HG02938 (cell line): ENCODE data around the gene CALCOCO2.
"Not testable (repeated sequence)": the region's sequence is repeated elsewhere in the genome, so short reads cannot be mapped to it uniquely, and the experiment has no call there.

Source experiments
- ATAC-seq: cut with Tn5 transposase; IDR thresholded peaks from one replicate; pipeline ENCODE4 v1.9.1; 2021; ENCODE audit warnings: mild to moderate bottlenecking, moderate library complexity; ENCODE audit not compliant: unreplicated experiment

CALCOCO2 gene, protein sequence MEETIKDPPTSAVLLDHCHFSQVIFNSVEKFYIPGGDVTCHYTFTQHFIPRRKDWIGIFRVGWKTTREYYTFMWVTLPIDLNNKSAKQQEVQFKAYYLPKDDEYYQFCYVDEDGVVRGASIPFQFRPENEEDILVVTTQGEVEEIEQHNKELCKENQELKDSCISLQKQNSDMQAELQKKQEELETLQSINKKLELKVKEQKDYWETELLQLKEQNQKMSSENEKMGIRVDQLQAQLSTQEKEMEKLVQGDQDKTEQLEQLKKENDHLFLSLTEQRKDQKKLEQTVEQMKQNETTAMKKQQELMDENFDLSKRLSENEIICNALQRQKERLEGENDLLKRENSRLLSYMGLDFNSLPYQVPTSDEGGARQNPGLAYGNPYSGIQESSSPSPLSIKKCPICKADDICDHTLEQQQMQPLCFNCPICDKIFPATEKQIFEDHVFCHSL

DNA sequence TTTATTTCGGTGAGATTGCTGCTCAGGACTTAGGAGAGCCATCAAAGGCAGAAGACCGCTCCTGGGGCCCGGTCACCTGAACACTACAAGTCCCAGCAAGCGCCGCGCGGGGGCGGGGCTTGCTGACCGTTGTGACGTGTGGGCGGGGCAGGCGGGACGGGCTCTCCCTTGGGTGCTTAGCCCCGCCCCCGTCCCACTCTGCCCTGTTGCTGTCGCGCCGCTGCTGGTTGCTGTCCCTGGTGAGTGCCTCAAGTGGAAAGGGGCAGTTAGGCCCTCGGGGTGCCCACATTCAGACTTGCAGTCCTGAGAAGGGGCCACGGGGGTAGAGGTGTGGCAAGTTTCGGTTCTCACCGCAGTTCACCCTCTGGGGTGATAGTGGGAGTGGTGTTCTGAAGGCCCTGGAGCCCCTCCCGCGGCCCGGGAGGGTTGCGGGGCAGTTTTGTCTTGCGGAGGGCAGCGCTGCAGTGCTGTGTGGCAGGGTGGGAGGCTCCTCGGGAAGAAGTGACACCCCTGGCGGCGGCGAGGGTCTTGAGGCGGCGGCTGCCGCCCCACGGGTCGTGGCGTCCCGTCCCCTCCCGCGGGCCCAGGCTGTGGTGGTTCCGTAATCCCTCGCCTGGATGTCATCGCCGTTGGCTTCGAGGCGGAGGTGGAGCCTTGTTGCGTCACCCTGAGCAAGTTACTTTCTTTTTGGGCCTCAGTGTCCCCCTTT, at the start of gene CALCOCO2:
TSS of gene CALCOCO2 (plus strand) at position 196 of the 709 bp plus-strand sequence. CDS start 10,673 bp downstream, outside the sequence.
- ATAC-seq = peak; percentile 71

GRCh38 chr17:48787828-48788227, 43.0 kb upstream of the CALCOCO2 start:
- ATAC-seq = no peak

DNA sequence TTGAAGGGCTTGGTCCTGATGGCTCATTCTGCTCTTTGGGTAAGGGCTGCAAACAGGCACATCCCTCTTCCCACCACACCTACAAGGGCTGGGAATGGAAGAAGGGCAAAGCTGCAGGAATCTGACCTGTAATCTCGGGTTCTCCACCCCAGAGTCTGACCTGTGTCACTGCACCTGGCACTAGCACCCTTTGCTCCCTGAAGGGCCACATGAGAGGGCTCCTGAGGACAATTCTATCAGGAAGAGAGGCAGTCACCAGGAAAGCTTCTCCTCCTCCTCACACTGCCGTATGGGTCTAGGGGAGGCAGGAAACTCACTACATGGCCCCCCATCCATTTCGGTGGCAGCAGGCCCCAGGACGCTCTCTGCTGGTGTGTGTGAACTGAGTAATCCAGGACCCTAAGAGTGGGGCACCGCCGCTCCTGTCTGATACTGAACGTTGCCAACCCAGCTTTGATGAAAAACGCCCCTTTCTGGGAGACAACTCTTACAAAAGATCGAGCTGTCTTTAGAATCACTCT, 40.2 kb upstream of the CALCOCO2 start:
- no peak for ATAC-seq

- no peak for ATAC-seq
Observed at GRCh38 chr17:48791128-48792032, 39.5 kb upstream of the CALCOCO2 start.

GRCh38 chr17:48792033-48792798, 38.6 kb upstream of the CALCOCO2 start:
- ATAC-seq = no peak

- no peak for ATAC-seq
Observed at GRCh38 chr17:48795444-48796162, 35.2 kb upstream of the CALCOCO2 start.

- not testable (repeated sequence) for ATAC-seq
Observed at GRCh38 chr17:48796163-48796522, 34.7 kb upstream of the CALCOCO2 start.

DNA sequence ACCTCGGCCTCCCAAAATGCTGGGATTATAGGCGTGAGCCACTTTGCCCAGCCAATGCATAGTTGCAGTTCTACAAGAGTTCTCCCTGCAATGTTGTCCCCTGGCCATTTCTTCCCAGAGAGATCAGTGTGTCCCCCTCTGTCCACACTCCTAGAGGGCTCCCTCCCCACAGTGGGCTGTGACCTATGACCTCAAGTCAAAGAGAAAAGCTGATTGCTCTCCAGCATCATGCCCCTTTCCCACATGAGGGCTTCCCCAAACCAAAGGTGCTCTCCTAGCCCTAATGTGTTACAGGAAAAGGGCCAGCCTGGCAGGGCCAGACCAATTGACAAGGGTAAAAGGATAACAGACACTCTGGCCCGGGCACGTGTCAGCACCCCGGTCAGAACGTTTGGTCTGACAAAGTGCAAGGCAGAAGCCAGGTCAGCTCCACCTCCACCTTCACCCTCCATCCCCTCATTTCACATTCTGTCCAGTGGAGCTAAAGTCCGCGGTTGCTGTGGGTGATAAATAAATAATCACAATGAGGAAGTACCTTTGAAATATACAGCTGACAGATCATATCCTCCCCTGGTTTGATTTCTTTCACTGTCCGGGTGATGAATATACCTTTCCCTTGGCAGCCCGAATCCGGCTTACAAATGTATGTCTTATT, 31.6 kb upstream of the CALCOCO2 start:
- ATAC-seq = no peak

DNA sequence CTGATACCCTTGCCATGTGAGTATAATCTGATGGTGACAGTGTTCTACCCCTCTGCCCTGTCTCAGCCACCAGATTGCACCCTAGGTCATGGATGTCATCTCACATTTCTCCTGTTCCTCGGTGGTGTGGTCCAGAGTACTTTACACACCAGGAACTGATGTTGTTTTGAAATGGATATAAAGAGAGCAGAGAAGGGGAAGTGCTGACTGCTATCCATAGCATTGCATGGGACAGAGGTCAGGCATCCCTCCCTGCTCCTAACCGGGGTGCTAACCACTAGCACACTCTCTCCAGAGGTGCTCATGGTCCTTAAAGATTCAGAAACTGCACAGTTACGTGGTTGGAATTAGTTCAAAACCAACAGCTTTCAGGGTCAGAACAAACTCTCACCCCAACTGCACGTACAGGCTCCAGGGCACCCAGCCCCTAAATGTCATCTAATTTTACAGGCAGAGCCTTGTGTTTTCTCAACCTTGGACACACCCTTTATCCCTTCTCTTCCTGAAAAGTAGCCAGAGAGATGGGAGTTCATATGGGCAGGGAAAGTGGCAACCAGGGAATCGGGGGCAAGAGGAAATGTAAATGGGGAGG, 30.1 kb upstream of the CALCOCO2 start:
- no peak for ATAC-seq

- no peak for ATAC-seq
Observed at GRCh38 chr17:48804936-48805411, 25.9 kb upstream of the CALCOCO2 start.

- no peak for ATAC-seq
Observed at GRCh38 chr17:48809182-48809581, 21.7 kb upstream of the CALCOCO2 start.

DNA sequence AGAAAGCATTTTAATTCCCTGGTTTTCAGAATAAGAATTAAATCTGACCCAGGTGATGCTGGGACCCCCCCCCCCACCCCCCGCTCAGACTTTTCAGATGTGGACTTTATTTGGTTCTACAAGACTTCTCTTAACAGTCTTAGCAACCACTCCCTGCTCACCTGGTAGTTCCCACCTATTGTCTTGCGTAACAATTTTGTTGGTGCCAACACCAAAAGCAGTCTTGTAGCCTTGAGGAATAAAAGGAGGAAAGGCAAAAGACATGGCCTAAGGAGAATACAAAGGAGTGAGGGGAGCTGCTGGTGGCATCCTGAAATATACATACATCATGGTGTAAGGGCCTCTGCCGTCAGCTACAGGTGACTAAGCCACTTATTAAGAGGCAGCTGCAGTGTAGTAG, 18.8 kb upstream of the CALCOCO2 start:
- ATAC-seq = no peak

GRCh38 chr17:48814504-48814903, 16.3 kb upstream of the CALCOCO2 start:
- no peak for ATAC-seq

GRCh38 chr17:48815311-48815710, 15.5 kb upstream of the CALCOCO2 start:
- no peak for ATAC-seq

DNA sequence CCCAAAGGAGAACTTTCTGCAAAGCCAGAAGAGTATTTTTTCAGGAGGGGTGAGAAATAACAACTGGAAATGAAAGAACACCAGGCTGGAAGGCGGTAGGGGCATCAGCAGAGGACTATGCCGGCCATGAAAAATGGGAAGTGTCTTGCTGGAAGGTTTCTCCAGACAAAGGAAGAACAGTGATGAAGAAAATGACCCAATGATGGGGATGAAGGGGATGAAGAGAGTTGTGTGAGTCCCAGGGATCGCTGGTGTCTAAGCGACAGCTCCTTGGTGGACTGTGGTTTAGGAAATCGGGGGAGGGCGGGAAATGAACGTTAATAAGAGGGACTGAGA, 14.4 kb upstream of the CALCOCO2 start:
- ATAC-seq = no peak

DNA sequence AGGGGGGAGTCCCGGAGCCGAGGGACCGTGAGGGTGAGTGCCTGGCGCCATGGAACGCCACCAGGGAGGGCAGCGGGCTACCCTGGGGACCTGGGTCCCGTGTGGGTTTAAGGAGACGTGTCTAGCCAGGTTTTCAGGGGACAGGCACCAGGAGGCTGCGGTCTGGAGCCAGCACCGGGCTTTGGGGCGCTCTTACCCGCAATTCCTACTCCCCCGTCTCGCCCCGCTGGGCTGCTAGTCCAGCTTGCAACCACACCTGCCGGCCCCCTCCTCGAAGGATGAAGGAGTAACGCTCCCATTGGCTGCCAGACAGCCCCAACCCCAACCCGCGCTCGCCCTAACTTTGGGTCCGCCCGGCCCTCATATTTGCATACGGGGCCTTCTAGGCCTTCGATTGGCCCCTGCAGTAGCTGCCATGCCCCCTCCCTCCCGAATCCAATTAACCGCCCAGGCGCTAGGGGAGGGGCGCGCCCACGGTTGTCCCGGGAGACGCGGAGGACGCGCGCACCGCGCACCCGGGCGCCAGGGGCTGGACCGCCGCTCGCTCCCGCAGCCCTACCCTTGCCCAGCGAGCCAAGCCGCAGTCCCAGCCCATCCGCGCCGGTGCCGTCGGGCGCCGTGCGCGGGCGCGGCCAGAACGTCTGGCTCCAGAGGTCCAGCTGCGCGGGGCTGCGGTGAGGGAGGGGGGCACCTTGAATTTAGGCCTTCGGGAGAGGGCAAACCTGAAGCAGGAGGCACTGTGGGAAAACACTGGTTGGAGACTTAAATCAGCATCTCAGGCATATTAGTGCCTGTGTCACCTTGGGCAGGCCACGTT, 13.9 kb upstream of the CALCOCO2 start, which contains the start of gene TTLL6:
TSS of gene TTLL6 (minus strand) at position 456 of the 817 bp plus-strand sequence. CDS start at position 299, 157 bp downstream.
- ATAC-seq = peak; percentile 54

DNA sequence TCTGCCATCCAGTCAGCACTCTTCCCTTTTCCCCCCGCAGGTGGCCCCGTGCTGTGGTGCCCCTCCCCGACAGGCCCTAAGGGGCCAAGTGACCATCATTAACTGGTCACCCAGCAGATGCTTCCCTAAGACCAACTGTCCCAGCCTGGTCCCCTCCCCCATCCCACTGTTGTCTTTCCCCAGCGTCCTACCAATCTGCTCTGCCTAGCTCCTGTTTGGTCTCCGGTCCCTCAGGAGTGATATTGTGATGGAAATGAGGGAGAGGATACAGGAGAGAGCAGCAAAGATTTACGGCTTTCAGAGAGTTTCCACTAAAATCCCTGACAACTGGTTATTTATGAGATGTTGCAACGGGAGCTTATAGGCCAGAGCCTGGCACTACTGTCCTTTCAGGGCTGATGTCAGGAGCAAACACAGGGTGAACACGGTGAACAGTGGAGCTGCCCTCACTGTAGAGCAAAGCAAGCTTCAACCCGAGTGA, 12.4 kb upstream of the CALCOCO2 start:
- no peak for ATAC-seq
